ENCODE data around the gene IER5. TPM values are rescaled to one million over a fixed set of nuclear protein-coding genes. Genes with fewer than 3 reads are reported as not detected.

Gene IER5
- total and polyA plus RNA-seq, 9 of the 15 experiments (the other 6 are each of a cell fraction or from before 2014, with no cell fraction given): 2.4 to 32.1 (median 12.0) TPM

DNA sequence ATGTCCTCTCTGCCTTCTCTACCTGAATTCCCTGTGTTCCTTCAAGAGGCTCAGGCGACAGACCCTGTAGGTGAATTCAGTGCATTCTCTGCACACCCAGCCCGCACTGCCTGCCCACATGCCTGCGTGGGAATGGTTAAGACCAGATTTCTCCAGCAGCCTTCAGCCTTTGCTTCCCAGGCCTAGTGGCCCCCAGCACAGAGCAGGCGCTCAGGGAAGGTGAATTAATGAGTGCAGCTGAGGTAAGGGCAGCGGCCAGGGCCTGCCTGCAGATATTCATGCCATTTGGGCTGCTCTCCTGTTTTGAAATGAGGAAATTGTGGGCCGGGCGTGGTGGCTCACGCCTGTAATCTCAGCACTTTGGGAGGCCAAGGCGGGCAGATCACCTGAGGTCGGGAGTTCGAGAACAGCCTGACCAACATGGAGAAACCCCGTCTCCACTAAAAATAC lies 45.5 kb downstream of the IER5 start:
- Histone ChIP-seq H4K20me1 (replicated peaks; ENCODE audit: control insufficient read depth, insufficient read depth, low read length) (peaks cover 8% of the 10 kb centered on the region), H3K79me2 (ENCODE audit: control insufficient read depth, insufficient read depth, low read length) (no peaks in the 10 kb centered on the region), H3K27ac (ENCODE audit: extremely low read depth, low read depth, low read length) (no peak overlapping the region), H3K4me3 (no peak overlapping the region), H3K4me1 (replicated peaks in 1 of 2; ENCODE audit: control insufficient read depth in 2 of 2, insufficient read depth in 2 of 2, low read length in 2 of 2) (peaks cover 46 to 57% of the 10 kb centered on the region in 2 experiments), H3K36me3 (ENCODE audit: control insufficient read depth, insufficient read depth, low read length) (no peaks in the 10 kb centered on the region), H3K9me1 (ENCODE audit: control insufficient read depth, insufficient read depth, low read length) (no peaks in the 10 kb centered on the region), H3K9me3 (replicated peaks; ENCODE audit: control insufficient read depth, insufficient read depth, low read depth, low read length) (no peaks in the 10 kb centered on the region), H3K4me2 (ENCODE audit: insufficient read depth, low read length) (no peak overlapping the region), H3K9ac (ENCODE audit: insufficient read depth in 1 of 2, low read depth in 2 of 2, low read length in 2 of 2) (no peak overlapping the region), H2AFZ (ENCODE audit: low read depth, low read length) (no peak overlapping the region), H3K27me3 (ENCODE audit: control insufficient read depth in 2 of 2, insufficient read depth in 2 of 2, low read length in 2 of 2) (no peaks in the 10 kb centered on the region)
- FAIRE-seq (no peak), ATAC-seq (no peak), DNase-seq (ENCODE audit: extremely low read depth in 1 of 4, low spot score in 3 of 4) (no peak)
- TF ChIP-seq CBX8 (IDR thresholded peaks at IDR 0.05; ENCODE audit: borderline replicate concordance, extremely low read depth, low read depth, low read length, poor library complexity, severe bottlenecking) (no peak), ZNF778 (CRISPR knock-in tag; IDR thresholded peaks at IDR 0.05) (no peak), NFIX (CRISPR knock-in tag; IDR thresholded peaks at IDR 0.05; ENCODE audit: low read depth) (no peak), ZNF232 (CRISPR knock-in tag; IDR thresholded peaks at IDR 0.05) (no peak), GATA2 (CRISPR knock-in tag; IDR thresholded peaks at IDR 0.05) (no peak), COPS2 (conservative IDR thresholded peaks at IDR 0.05) (no peak)
- ChIA-PET POLR2A (interaction anchor here (0.7 to 2.6 kb wide), 4 partner anchors 43 to 101 kb away, joined by 3 to 11 read pairs (median 8); no protein-coding TSS in a partner anchor), CTCF (ENCODE audit: low intra/inter-chr PET ratio) (no interaction called here)
- in situ Hi-C loops (cut with MboI) (no loop called here), intact Hi-C loops (cut with micrococcal nuclease) (no loop called here)
- no TSS peak for BruUV-seq (replicated peaks)
- 66% methylated on average over 9 of the region's 12 CpGs for WGBS (ENCODE audit: insufficient coverage, low coverage, missing lambda C conversion rate)
